ENCODE results near the gene JAG1.
A peak's percentile ranks its signal among the peaks of the same experiment; 100 is the strongest.

JAG1 gene

DNA sequence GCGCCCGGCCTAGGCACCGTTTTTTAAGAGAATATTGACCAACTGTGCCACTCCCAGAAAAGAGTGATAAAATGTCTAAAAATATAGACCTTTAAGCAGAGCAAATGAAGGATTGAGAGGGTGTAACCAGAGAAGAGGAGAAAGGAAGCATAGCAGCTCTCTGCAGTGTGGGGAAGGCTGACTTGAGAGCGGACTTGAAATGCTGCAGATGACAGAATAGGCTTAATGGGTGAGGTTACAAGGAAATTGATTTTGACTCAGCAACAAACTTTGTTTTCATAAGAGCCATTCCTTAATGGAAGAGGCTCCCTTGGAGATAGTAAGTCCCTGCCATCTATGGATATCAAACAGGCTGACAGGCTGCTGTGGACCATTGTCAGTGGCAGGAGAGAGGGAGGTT is 7.7 kb upstream of the JAG1 start:
- no peak overlapping the region for H3K27ac ChIP-seq
- TF ChIP-seq, protein P1, sequence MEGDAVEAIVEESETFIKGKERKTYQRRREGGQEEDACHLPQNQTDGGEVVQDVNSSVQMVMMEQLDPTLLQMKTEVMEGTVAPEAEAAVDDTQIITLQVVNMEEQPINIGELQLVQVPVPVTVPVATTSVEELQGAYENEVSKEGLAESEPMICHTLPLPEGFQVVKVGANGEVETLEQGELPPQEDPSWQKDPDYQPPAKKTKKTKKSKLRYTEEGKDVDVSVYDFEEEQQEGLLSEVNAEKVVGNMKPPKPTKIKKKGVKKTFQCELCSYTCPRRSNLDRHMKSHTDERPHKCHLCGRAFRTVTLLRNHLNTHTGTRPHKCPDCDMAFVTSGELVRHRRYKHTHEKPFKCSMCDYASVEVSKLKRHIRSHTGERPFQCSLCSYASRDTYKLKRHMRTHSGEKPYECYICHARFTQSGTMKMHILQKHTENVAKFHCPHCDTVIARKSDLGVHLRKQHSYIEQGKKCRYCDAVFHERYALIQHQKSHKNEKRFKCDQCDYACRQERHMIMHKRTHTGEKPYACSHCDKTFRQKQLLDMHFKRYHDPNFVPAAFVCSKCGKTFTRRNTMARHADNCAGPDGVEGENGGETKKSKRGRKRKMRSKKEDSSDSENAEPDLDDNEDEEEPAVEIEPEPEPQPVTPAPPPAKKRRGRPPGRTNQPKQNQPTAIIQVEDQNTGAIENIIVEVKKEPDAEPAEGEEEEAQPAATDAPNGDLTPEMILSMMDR (IDR thresholded peaks at IDR 0.05) = no peak
- no peak for TF ChIP-seq ZFX (IDR thresholded peaks at IDR 0.05; ENCODE audit: borderline replicate concordance)

DNA sequence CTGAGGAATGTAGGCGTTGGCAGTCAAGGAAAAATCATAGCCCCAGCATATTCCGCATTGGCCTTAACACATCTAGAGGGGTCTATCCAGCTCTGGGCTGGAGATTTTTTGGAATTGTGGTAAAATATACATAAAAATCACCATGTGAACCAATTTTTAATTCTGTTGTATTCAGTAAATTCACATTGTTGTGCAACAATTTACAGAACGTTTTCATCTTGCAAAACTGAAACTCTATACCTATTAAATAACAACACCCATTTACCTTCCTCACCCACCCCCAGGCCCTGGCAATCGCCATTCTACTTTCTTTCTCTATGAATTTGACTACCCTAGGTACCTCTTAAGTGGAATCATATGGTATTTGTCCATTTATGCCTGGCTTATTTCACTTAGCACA is 6.8 kb upstream of the JAG1 start:
- H3K27ac ChIP-seq = no peak overlapping the region

DNA sequence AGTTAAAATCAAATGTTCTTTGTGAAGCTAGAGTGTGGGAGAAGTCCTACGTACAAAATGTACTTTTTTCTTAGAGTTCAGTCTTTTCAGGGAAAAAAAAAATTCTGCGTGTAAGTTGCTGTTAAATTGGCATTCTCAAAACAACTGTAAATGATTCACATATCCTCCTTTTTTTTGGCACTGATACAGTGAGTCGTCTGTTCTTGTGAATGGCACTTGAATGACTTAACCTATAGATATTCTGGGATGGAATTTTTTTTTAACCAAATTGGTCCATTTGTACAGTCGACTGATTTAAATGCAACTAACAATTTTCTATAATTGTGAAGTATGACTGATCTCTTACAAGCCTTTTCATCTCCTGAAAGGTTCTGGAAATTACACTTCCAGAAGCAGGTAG is 5.5 kb upstream of the JAG1 start:
- TF ChIP-seq ZFX (IDR thresholded peaks at IDR 0.05; ENCODE audit: borderline replicate concordance) = no peak
- TF ChIP-seq, protein P1 (IDR thresholded peaks at IDR 0.05) = no peak
- H3K27ac ChIP-seq = no peak overlapping the region

More for the DNA sequence above, 6.8 kb upstream of the JAG1 start:
- TF ChIP-seq, protein P1 (IDR thresholded peaks at IDR 0.05) = no peak
- TF ChIP-seq ZFX (IDR thresholded peaks at IDR 0.05; ENCODE audit: borderline replicate concordance) = no peak

DNA sequence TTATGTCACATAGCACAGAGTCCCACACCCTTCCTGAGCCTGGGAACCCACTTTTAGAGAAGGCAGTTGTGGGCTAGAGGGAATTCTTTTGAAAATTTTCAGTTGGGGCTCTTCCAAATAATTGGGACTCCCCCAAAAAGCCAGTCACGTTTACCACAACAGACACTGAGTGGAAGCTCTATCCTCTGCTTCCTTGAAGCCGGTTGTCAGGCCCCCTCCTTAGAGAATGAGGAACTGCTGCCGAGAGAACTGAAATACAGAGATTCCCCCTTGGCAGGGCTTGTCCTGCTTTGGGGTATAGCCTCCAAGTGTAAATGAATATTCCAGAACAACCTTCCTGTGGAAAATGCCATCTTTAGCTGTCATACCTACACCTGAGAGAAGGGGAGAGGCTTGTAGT is 2.7 kb upstream of the JAG1 start:
- no peak overlapping the region for H3K27ac ChIP-seq
- TF ChIP-seq, protein P1 (IDR thresholded peaks at IDR 0.05) = no peak
- TF ChIP-seq ZFX (IDR thresholded peaks at IDR 0.05; ENCODE audit: borderline replicate concordance) = no peak

DNA sequence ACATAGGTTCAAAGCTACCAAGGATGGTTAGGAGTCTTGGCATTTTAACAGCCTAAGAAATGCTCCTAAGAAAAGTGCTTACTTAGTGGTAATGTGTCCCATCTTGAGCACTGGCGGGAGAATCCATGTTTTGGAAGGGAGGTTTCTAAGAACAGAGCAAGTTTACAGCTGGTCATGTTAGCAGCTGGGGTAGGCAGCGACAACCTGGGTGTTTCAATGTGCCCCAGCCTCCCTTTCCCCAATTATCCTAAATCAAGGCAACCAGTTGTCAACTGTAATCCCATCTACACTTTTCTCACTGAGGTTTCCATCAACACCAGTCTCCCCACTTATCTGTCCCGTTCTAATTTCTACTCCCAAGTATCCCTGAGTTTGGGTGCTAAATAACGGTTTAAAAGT is 1.6 kb upstream of the JAG1 start:
- TF ChIP-seq, protein P1 (IDR thresholded peaks at IDR 0.05) = no peak
- no peak for TF ChIP-seq ZFX (IDR thresholded peaks at IDR 0.05; ENCODE audit: borderline replicate concordance)
- H3K27ac ChIP-seq = no peak overlapping the region

DNA sequence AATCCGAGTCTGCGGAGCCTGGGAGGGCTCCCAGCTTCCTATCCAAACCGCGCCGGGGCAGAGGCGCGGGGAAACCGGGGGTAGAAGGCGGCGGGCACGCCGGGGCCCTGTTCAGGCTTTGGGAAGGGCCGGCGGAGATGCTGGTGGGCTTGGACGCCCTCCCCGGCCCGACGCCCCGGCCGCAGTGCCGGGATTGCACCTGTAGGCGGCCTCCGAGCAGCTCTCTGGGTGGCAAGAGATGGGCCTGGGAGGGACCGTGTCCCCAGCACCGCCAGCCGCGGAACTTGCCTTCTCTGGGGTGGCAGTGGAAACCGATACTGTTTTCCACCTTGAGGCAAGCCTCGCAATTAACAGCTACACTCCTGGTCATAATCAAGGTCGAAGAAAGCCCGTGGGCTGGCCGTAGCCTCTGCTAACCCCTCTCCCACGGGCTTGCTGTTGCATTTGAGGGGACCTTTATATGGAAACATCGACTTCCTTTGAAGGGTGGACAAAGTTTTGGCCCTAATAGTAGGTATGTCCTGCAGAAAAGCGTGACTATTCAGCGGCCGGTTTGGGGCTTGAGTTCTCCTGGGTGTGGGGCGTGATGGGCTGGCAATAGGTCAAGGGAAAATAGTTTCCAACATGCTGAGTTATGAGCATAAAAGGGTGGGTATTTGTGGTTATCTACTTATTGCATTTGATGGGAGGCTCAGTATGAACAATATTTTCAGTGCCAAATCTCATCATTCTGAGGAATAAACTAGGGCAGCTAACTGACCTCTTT is 1.1 kb upstream of the JAG1 start:
- TF ChIP-seq ZFX (IDR thresholded peaks at IDR 0.05; ENCODE audit: borderline replicate concordance) = no peak
- TF ChIP-seq, protein P1 (IDR thresholded peaks at IDR 0.05) = peak; percentile 72
- no peak overlapping the region for H3K27ac ChIP-seq

DNA sequence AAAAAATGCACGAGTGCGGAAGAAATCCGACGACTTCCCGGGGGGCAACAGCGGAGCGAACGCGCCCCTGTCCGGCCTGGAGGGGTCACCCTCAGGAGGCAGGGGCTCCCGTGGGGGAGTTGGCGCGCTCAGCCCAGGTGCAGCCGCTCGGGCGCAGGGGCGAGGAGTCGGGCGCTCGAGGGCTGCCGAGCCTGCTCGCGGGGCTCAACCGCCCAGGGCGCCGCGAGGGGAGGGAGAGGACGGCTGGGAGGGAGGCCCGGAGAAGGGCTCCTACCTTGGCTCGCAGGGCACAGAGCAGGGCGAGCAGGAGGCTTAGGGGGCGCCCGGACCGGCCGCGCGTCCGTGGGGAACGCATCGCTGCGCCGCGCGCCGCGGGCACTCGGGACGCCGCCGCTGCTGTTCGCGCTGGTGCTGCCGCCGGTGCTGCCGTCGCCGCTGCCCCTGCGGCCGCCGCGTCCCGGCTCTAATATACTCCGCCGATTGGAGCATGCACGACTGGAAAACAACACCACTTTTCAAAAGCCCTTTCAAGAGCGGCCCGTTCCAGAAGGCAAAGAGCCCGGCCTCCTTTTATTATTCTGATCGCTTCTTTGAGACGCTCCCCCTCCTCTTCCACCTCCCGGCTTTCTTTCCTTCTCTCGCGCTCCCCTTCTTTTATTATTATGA is 490 bp downstream of the JAG1 start:
- H3K27ac ChIP-seq = no peak overlapping the region

More for the DNA sequence above, 490 bp downstream of the JAG1 start:
- TF ChIP-seq, protein P1 (IDR thresholded peaks at IDR 0.05) = no peak
- TF ChIP-seq ZFX (IDR thresholded peaks at IDR 0.05; ENCODE audit: borderline replicate concordance) = no peak
